Esophagus muscularis mucosa (tissue), 4 donors: ENCODE data around the gene TNFRSF21. TPM values are rescaled to one million over a fixed set of nuclear protein-coding genes. Genes with fewer than 3 reads are reported as not detected.
A peak's percentile ranks its signal among the peaks of the same experiment; 100 is the strongest.

Source experiments
- DNase-seq: peaks from one replicate; pipeline ENCODE4 v3.0.0-alpha.2; 2017; ENCODE audit errors: extremely low spot score
- H3K27ac ChIP-seq, 4 donors: fragments of 200-600 bp; sonication (generic); replicated peaks in 1 of 4; 1 replicate in 3 of 4; 2 replicates in 1 of 4; pipeline ENCODE4 v1.5.1; 2016 to 2019; ENCODE audit warnings: mild to moderate bottlenecking in 1 of 4
- H3K27me3 ChIP-seq, 4 donors: fragments of 200-600 bp; sonication (generic); one replicate each; pipeline versions ENCODE4 v1.5.1 to v1.6.0; 2016 to 2019
- H3K36me3 ChIP-seq, 4 donors: fragments of 200-600 bp; sonication (generic); one replicate each; pipeline ENCODE4 v1.5.1; 2016 to 2019
- H3K4me1 ChIP-seq, 4 donors: fragments of 200-600 bp; sonication (generic); one replicate each; pipeline ENCODE4 v1.5.1; 2016 to 2019
- H3K4me3 ChIP-seq, 4 donors: fragments of 200-600 bp; sonication (generic); 1 replicate in 2 of 4; 2 replicates in 2 of 4; pipeline ENCODE4 v1.5.1; 2016 to 2019; ENCODE audit warnings: mild to moderate bottlenecking in 4 of 4, moderate library complexity in 1 of 4
- H3K9me3 ChIP-seq, 4 donors: fragments of 200-600 bp; sonication (generic); 1 replicate in 3 of 4; 2 replicates in 1 of 4; pipeline ENCODE4 v1.5.1; 2016 to 2019
- EP300 ChIP-seq: sonication (generic); formaldehyde crosslinking; IDR thresholded peaks from one replicate; pipeline ENCODE4 v1.6.1; 2017; ENCODE audit warnings: antibody characterized with exemption
- POLR2A ChIP-seq: fragments of 450-650 bp; IDR thresholded peaks from one replicate; pipeline ENCODE4 v1.6.1; 2017; ENCODE audit warnings: antibody characterized with exemption, moderate library complexity, mild to moderate bottlenecking, low read depth
- POLR2AphosphoS5 ChIP-seq, 2 donors: sonication (generic); formaldehyde crosslinking; IDR thresholded peaks; one replicate each; pipeline ENCODE4 v1.6.1; 2017; ENCODE audit warnings: antibody characterized with exemption in 2 of 2
- WGBS: methylation state at CpG from one replicate; pipeline ENCODE4 v1.1.5; 2018; 5-methylcytosine and 5-hydroxymethylcytosine counted together
- intact Hi-C: fragments of 100-400 bp; cut with DNase I; formaldehyde crosslinking; loops from one replicate; pipeline ENCODE4 v1.15.1; 2023
- total RNA-seq, 4 donors: library from RNA; depleted of rRNA; stranded (reverse); fragments of >200 nt; gene quantifications; one replicate each; pipeline versions ENCODE4 v1.1.0 to v1.2.1, GENCODE V29; 2016
- TF ChIP-seq, protein P1 (sequence below), 3 experiments: fragments of 200-600 bp in 2 of 3; fragments of 450-650 bp in 1 of 3; sonication (generic) in 2 of 3; IDR thresholded peaks; one replicate each; pipeline ENCODE4 v1.5.1; 2017 to 2019; ENCODE audit warnings: antibody characterized with exemption in 3 of 3, mild to moderate bottlenecking in 2 of 3, moderate library complexity in 1 of 3

The TNFRSF21 gene
- total RNA-seq, 4 donors from 2014 or later: 23.7 to 37.0 (median 30.9) TPM

DNA sequence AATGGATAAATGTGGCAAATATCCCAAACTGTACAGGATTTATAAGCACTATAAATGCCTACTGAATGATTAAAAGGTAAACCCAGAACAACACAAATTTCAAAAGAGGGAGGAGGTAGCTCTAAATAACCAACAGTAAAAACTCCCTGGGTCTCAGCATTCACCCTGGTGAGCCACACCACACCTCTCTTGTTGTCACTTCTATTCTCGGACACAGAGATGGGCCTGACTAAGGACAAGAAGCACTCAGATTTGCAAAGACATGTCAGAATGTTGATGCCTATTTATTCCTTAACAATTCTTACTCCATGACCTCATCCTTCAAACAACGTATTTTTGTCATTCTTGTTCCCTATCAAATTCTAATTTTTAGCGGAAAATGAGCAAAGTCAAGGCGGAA, 14.7 kb downstream of the TNFRSF21 start:
- H3K4me3 ChIP-seq: no peak overlapping the region
- DNase-seq: peak; percentile 34
- H3K4me1 ChIP-seq: peaks cover 0 to 16% (median 6%) of the 10 kb centered on the region in 4 donors
- H3K27ac ChIP-seq: no peak overlapping the region
- H3K36me3 ChIP-seq: no peaks in the 10 kb centered on the region
- intact Hi-C loops: no loop called here
- WGBS: 70% methylated on average over 4 of the region's 4 CpGs
- no peaks in the 10 kb centered on the region for H3K27me3 ChIP-seq
- no peak for TF ChIP-seq POLR2AphosphoS5 (IDR thresholded peaks at IDR 0.05)
- H3K9me3 ChIP-seq: peaks cover 0 to 8% (median 4%) of the 10 kb centered on the region in 4 donors

DNA sequence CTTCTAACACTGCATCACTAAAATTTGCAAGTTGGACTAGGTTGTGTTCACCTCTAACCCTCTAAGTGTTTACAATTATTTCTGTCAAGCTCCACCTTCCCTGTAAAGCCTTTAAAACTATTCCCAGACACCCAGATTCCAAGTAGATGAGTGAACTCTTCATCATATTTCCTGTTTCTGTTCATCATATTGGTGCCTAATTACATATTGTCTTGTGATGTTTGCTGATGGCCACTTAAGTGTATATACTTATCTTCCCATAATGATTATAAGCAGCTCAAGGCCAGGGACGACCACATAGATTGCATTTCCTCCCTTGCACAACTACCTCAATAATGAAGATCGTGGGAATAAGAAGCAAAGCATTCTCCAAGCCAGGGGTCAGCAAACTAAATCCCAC, 16.8 kb downstream of the TNFRSF21 start:
- Histone ChIP-seq H3K4me1 (peaks cover 0 to 16% (median 6%) of the 10 kb centered on the region in 4 donors), H3K36me3 (no peaks in the 10 kb centered on the region), H3K9me3 (peaks cover 0 to 8% (median 4%) of the 10 kb centered on the region in 4 donors), H3K27ac (no peak overlapping the region), H3K4me3 (no peak overlapping the region), H3K27me3 (no peaks in the 10 kb centered on the region)
- DNase-seq: peak; percentile 17
- intact Hi-C loops: no loop called here
- 75% methylated on average over 2 of the region's 2 CpGs for WGBS
- TF ChIP-seq EP300 (no peak), POLR2A (no peak), POLR2AphosphoS5 (IDR thresholded peaks at IDR 0.05) (no peak)
- TF ChIP-seq, protein P1, sequence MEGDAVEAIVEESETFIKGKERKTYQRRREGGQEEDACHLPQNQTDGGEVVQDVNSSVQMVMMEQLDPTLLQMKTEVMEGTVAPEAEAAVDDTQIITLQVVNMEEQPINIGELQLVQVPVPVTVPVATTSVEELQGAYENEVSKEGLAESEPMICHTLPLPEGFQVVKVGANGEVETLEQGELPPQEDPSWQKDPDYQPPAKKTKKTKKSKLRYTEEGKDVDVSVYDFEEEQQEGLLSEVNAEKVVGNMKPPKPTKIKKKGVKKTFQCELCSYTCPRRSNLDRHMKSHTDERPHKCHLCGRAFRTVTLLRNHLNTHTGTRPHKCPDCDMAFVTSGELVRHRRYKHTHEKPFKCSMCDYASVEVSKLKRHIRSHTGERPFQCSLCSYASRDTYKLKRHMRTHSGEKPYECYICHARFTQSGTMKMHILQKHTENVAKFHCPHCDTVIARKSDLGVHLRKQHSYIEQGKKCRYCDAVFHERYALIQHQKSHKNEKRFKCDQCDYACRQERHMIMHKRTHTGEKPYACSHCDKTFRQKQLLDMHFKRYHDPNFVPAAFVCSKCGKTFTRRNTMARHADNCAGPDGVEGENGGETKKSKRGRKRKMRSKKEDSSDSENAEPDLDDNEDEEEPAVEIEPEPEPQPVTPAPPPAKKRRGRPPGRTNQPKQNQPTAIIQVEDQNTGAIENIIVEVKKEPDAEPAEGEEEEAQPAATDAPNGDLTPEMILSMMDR (IDR thresholded peaks at IDR 0.05): no peak

DNA sequence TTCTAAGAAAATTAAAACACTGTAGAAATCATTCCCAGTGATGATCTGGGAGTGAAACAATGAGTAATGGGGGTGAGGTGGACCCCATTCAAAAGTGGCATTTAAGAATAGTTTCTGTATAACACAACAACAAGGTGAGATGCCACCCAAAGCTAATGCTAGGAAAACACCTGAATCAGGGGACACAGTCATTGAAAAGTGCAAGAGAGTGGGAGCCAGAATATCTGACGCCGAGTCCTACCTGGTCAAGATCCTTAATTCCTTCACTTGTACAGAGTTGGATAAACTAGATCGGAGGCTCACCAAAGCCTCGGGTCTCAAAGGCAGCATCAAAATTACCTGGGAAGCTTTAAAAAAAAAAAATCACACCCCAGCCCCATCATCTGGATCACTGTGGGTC, 17.7 kb downstream of the TNFRSF21 start:
- no peak for DNase-seq
- WGBS: 91% methylated on average over 4 of the region's 4 CpGs
- Histone ChIP-seq H3K9me3 (peaks cover 0 to 8% (median 4%) of the 10 kb centered on the region in 4 donors), H3K27me3 (no peaks in the 10 kb centered on the region), H3K4me1 (peaks cover 0 to 16% (median 6%) of the 10 kb centered on the region in 4 donors), H3K27ac (no peak overlapping the region), H3K36me3 (no peaks in the 10 kb centered on the region), H3K4me3 (no peak overlapping the region)
- TF ChIP-seq EP300 (no peak), POLR2AphosphoS5 (IDR thresholded peaks at IDR 0.05) (no peak), POLR2A (no peak)
- TF ChIP-seq, protein P1 (IDR thresholded peaks at IDR 0.05): no peak
- intact Hi-C loops: no loop called here

DNA sequence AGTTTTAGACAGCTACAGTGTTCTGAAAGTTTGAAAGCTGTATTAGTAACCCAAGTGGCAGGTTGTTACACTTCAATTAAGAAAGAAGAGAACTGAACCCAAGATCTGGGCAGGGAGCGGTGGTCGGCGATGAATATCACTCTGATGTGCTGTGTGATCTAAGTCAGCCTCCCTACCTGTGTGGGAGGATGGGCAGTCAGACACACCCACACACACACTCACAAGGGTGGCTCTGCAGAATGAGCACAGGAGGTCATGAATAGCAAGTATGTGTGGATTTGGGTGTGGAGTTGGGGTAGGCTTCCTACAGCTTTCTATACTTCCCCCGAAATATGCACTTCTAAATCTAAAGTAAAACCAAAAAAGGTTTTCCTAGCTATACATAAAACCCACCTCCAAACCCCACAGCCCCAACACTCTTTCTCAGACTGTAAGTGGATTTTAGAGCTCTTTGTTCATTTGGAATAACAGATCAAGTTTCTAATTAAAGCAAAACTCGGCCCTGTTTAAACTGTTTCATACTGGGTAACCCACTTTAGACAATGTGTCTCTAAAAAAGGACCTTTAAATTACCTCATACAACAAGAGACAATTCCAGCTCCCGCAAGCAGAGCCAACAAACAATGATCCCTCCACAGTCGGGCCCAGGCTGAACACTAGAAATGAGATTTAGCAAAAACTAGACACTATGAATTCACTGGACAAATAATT, 19.4 kb downstream of the TNFRSF21 start:
- Histone ChIP-seq H3K27me3 (no peaks in the 10 kb centered on the region), H3K4me1 (peaks cover 0 to 8% (median 2%) of the 10 kb centered on the region in 4 donors), H3K36me3 (peaks cover 4 to 12% (median 4%) of the 10 kb centered on the region in 4 donors), H3K4me3 (no peak overlapping the region), H3K9me3 (peaks cover 0 to 8% (median 4%) of the 10 kb centered on the region in 4 donors), H3K27ac (no peak overlapping the region)
- intact Hi-C loops: no loop called here
- TF ChIP-seq POLR2A: no peak
- TF ChIP-seq POLR2AphosphoS5 (IDR thresholded peaks at IDR 0.05): no peak
- TF ChIP-seq, protein P1 (IDR thresholded peaks at IDR 0.05): no peak
- TF ChIP-seq EP300: no peak
- WGBS: 91% methylated on average over 7 of the region's 7 CpGs
- peak; percentile 34 for DNase-seq

DNA sequence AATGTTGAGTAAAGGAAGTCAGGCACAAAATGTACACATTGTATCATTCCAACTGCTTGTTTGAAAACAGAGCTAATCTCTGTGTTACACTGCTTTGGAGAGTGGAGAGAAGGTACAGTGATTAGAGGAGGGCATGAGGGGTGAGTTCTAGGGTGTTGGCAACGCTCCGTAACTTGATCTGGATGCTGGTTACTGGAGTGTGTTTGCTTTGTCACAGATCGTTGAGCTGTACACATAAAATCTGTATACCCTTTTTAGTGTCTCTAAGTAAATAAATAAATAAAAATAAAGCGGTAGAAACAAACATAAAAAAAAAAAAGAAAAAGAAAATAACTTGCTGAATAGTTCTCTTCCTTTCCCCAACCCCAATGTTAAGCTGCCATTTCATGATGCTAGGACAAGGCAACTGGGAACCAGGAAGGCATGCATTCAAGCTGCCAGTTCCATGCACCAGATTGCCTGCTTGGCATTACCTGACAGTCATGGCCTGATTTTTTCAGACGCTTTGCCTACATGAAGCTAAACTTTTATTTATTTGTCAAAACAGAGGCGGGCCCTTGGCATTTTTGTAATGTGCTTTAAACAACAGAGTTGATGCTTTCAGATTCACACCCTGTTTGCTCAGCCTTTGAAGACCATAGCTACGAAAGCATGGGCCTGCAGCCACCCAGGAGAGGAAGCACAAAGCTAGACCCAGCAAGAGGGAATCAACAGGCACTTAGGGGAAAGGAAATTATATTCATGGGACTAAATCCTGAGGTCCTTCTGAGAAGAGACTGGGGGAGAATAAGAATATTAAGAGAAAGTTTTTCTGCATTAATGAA, 21.2 kb downstream of the TNFRSF21 start:
- 86% methylated on average over 7 of the region's 7 CpGs for WGBS

More for the DNA sequence above, 21.2 kb downstream of the TNFRSF21 start:
- Histone ChIP-seq H3K4me3 (no peak overlapping the region), H3K9me3 (peaks cover 0 to 8% (median 4%) of the 10 kb centered on the region in 4 donors), H3K36me3 (peaks cover 4 to 24% (median 11%) of the 10 kb centered on the region in 4 donors), H3K27ac (no peak overlapping the region), H3K4me1 (no peaks in the 10 kb centered on the region), H3K27me3 (no peaks in the 10 kb centered on the region)
- intact Hi-C loops: no loop called here
- TF ChIP-seq POLR2AphosphoS5 (IDR thresholded peaks at IDR 0.05) (no peak), POLR2A (no peak)
- DNase-seq: peak; percentile 68
